ENCODE results near the gene SYT15B.
"Not testable (repeated sequence)": the region's sequence is repeated elsewhere in the genome, so short reads cannot be mapped to it uniquely, and the experiment has no call there.

- not testable (repeated sequence) for TF ChIP-seq EZH2 (IDR thresholded peaks at IDR 0.05; ENCODE audit: borderline replicate concordance, insufficient read depth, low read depth, low read length, poor library complexity, severe bottlenecking)
- TF ChIP-seq, protein P1, sequence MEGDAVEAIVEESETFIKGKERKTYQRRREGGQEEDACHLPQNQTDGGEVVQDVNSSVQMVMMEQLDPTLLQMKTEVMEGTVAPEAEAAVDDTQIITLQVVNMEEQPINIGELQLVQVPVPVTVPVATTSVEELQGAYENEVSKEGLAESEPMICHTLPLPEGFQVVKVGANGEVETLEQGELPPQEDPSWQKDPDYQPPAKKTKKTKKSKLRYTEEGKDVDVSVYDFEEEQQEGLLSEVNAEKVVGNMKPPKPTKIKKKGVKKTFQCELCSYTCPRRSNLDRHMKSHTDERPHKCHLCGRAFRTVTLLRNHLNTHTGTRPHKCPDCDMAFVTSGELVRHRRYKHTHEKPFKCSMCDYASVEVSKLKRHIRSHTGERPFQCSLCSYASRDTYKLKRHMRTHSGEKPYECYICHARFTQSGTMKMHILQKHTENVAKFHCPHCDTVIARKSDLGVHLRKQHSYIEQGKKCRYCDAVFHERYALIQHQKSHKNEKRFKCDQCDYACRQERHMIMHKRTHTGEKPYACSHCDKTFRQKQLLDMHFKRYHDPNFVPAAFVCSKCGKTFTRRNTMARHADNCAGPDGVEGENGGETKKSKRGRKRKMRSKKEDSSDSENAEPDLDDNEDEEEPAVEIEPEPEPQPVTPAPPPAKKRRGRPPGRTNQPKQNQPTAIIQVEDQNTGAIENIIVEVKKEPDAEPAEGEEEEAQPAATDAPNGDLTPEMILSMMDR (IDR thresholded peaks at IDR 0.05), result not testable (repeated sequence)
These were observed 7.2 kb downstream of the SYT15B start for GRCh38 chr10:47756169-47756568.
